K562 (cell line): Measurements from ENCODE around the gene SFXN3. TPM values are rescaled to one million over a fixed set of nuclear protein-coding genes. Genes with fewer than 3 reads are reported as not detected.

Source experiments
- ARID4B ChIP-seq: sonication (generic); formaldehyde crosslinking; IDR thresholded peaks from 2 replicates; pipeline ENCODE4 v1.8.0; 2022; ENCODE audit warnings: mild to moderate bottlenecking, missing genetic modification reagents
- ATF7 ChIP-seq: fragments of 450-650 bp; IDR thresholded peaks from 2 replicates; pipeline ENCODE4 v1.7.1; 2014; ENCODE audit warnings: mild to moderate bottlenecking, moderate library complexity
- CHD2 ChIP-seq: IDR thresholded peaks from 2 replicates; pipeline ENCODE4 v1.6.1; 2011; ENCODE audit warnings: low read depth, low read length
- FOXA1 ChIP-seq: fragments of 450-650 bp; IDR thresholded peaks from 2 replicates; pipeline ENCODE4 v1.6.1; 2016; ENCODE audit warnings: mild to moderate bottlenecking, borderline replicate concordance
- GABPA ChIP-seq: fragments of 200-800 bp; sonication (Bioruptor generic); conservative IDR thresholded peaks from 2 replicates; pipeline ENCODE4 v1.6.1; 2016; ENCODE audit warnings: low read depth, missing genetic modification characterization, missing compliant biosample characterization
- HIVEP1 ChIP-seq: fragments of 250-450 bp; sonication (Bioruptor Pico); IDR thresholded peaks from 2 replicates; pipeline ENCODE4 v1.4.0; 2020; ENCODE audit warnings: mild to moderate bottlenecking
- KAT7 ChIP-seq: sonication (generic); formaldehyde crosslinking; IDR thresholded peaks from 2 replicates; pipeline ENCODE4 v1.8.0; 2022; ENCODE audit warnings: missing genetic modification reagents, mild to moderate bottlenecking, borderline replicate concordance
- MAFF ChIP-seq: IDR thresholded peaks from 2 replicates; pipeline ENCODE4 v1.6.1; 2012; ENCODE audit warnings: low read length, improper control_type of control experiment
- MGA ChIP-seq: fragments of 450-650 bp; IDR thresholded peaks from 2 replicates; pipeline ENCODE4 v1.6.1; 2016; ENCODE audit warnings: mild to moderate bottlenecking, moderate library complexity
- NCOA2 ChIP-seq, 2 experiments: fragments of 450-650 bp; IDR thresholded peaks; 2 replicates each; pipeline ENCODE4 v1.6.1; 2018; ENCODE audit warnings: mild to moderate bottlenecking in 2 of 2, moderate library complexity in 1 of 2; ENCODE audit not compliant: partially characterized antibody in 2 of 2
- POLR2A ChIP-seq: fragments of 450-650 bp; conservative IDR thresholded peaks from 2 replicates; pipeline ENCODE4 v1.6.1; 2016
- RBM34 ChIP-seq: fragments of 200-400 bp; formaldehyde crosslinking; IDR thresholded peaks from 2 replicates; pipeline ENCODE4 v1.6.1; 2018; ENCODE audit warnings: low read length, borderline replicate concordance; ENCODE audit not compliant: insufficient read depth
- polyA plus RNA-seq, 8 experiments: library from polyadenylated mRNA; depleted of rRNA in 4 of 8; stranded (reverse) in 5 of 8; unstranded in 3 of 8; fragments of >200 nt; fragmentation: Nextera tagmentation in 2 of 8; fragmentation: Illumina TruSeq in 1 of 8; extraction: Ambion mirVana in 2 of 8; extraction: Trizol in 1 of 8; gene quantifications; 2 replicates each; pipeline versions ENCODE4 v1.2.1 to v1.2.3, GENCODE V29; 2011 to 2014; ENCODE audit warnings: inconsistent platforms in 1 of 8, missing spikeins in 1 of 8
- total RNA-seq, 7 experiments: library from RNA; depleted of rRNA in 6 of 7; stranded (reverse); fragments of >200 nt in 6 of 7; fragmentation: Illumina TruSeq in 2 of 7; extraction: Trizol in 2 of 7; gene quantifications; 2 replicates each; pipeline versions ENCODE4 v1.2.1 to v1.2.3, GENCODE V29; 2011 to 2021; ENCODE audit warnings: low replicate concordance in 1 of 7

The SFXN3 gene
- total and polyA plus RNA-seq, 9 of the 15 experiments (the other 6 are each of a cell fraction or from before 2014, with no cell fraction given), result 0.24 to 4.6 (median 0.86) TPM

GRCh38 chr10:101060951-101061623 is 30.1 kb downstream of the SFXN3 start (continued):
- TF ChIP-seq NCOA2 (IDR thresholded peaks at IDR 0.05; ENCODE audit: partially characterized antibody in 2 of 2) (no peak), MAFF (no peak), GABPA (peak; percentile 37; the same call in 1 of the 2 replicates), FOXA1 (no peak), KAT7 (CRISPR knock-in tag) (0 out of 2 replicates have a peak, but pooled peaks have one; percentile 57), MGA (peak; percentile 78), POLR2A (peak; percentile 68), CHD2 (no peak), HIVEP1 (CRISPR knock-in tag) (no peak), ATF7 (peak; percentile 60), ARID4B (CRISPR knock-in tag) (0 out of 2 replicates have a peak, but pooled peaks have one; percentile 7), RBM34 (no peak)
